K562 (cell line): Measurements from ENCODE around the gene CFAP157. TPM values are rescaled to one million over a fixed set of nuclear protein-coding genes. Genes with fewer than 3 reads are reported as not detected.

Experiments
- ATAC-seq: fragments of 200-7000 bp; cut with Tn5 transposase; 3 replicates; pipeline ENCODE4 v1.9.1; 2020; ENCODE audit warnings: moderate library complexity
- BruUV-seq: library from RNA; stranded (reverse); fragments of 400-500 nt; replicated peaks from 2 replicates; lab custom pipeline; 2021; lab: Mats Ljungman, UMichigan
- CTCF ChIA-PET: fragments of 300-600 bp; formaldehyde crosslinking; extraction: SDS; loops from one replicate; lab custom pipeline; 2021; ENCODE audit warnings: low intra/inter-chr PET ratio; lab: Yijun Ruan, JAX
- POLR2A ChIA-PET: fragments of 300-600, 350-650 bp; sonication (Branson Sonifier 250); formaldehyde crosslinking; extraction: SDS; loops from one replicate; lab custom pipeline; 2021; ENCODE audit warnings: antibody characterized with exemption, inconsistent platforms; lab: Yijun Ruan, JAX
- DNase-seq, 4 experiments: peaks; one replicate each; pipeline versions ENCODE4 v3.0.0 to v3.0.0-alpha.2; 2011 to 2018; ENCODE audit warnings: low spot score in 3 of 4, mixed read lengths in 3 of 4; ENCODE audit errors: extremely low read depth in 1 of 4
- FAIRE-seq: peaks from 2 replicates; lab custom pipeline; 2011; peaks lifted over from hg19 to GRCh38; lab: Jason Lieb, UNC
- H2AFZ ChIP-seq: 2 replicates; pipeline ENCODE4 v1.6.0; 2011; ENCODE audit warnings: low read depth, low read length, control low read depth, inconsistent platforms
- H3K27ac ChIP-seq: fragments of 200-600 bp; 3 replicates; pipeline ENCODE4 v1.8.0; 2011; ENCODE audit warnings: low read depth, mild to moderate bottlenecking, control low read depth, inconsistent platforms, low read length, moderate library complexity, mixed read lengths; ENCODE audit errors: extremely low read depth
- H3K27me3 ChIP-seq, 2 experiments: fragments of 300-600 bp in 1 of 2; 2 replicates in 1 of 2; 3 replicates in 1 of 2; pipeline versions ENCODE4 v1.6.0 to v1.8.0; 2011; ENCODE audit warnings: inconsistent platforms in 2 of 2, low read length in 2 of 2, mild to moderate bottlenecking in 1 of 2, mixed read lengths in 1 of 2, moderate library complexity in 1 of 2; ENCODE audit not compliant: control insufficient read depth in 2 of 2, insufficient read depth in 2 of 2
- H3K36me3 ChIP-seq: fragments of 300-600 bp; 3 replicates; pipeline ENCODE4 v1.8.0; 2011; ENCODE audit warnings: mild to moderate bottlenecking, low read length, inconsistent platforms; ENCODE audit not compliant: control insufficient read depth, insufficient read depth
- H3K4me1 ChIP-seq, 2 experiments: fragments of 200-600 bp in 1 of 2; replicated peaks in 1 of 2; 2 replicates in 1 of 2; 3 replicates in 1 of 2; pipeline versions ENCODE4 v1.5.1 to v1.8.0; 2011; ENCODE audit warnings: inconsistent platforms in 2 of 2, low read length in 2 of 2, mild to moderate bottlenecking in 1 of 2, mixed read lengths in 1 of 2, moderate library complexity in 1 of 2; ENCODE audit not compliant: control insufficient read depth in 2 of 2, insufficient read depth in 2 of 2
- H3K4me2 ChIP-seq: 2 replicates; pipeline ENCODE4 v1.6.1; 2011; ENCODE audit warnings: low read length, control low read depth, inconsistent platforms, mixed read lengths; ENCODE audit not compliant: insufficient read depth
- H3K4me3 ChIP-seq: fragments of 200-600 bp; sonication (generic), shearing (Covaris generic); 2 replicates; pipeline ENCODE4 v1.5.1; 2016; ENCODE audit warnings: control low read depth, inconsistent platforms
- H3K79me2 ChIP-seq: fragments of 200-600 bp; 3 replicates; pipeline ENCODE4 v1.8.0; 2011; ENCODE audit warnings: low read length, inconsistent platforms; ENCODE audit not compliant: control insufficient read depth, insufficient read depth
- H3K9ac ChIP-seq, 2 experiments: 2 replicates each; pipeline versions ENCODE4 v1.6.0 to v1.6.1; 2011; ENCODE audit warnings: low read depth in 2 of 2, low read length in 2 of 2, control low read depth in 1 of 2, inconsistent platforms in 1 of 2, mild to moderate bottlenecking in 1 of 2, mixed read lengths in 1 of 2; ENCODE audit not compliant: insufficient read depth in 1 of 2
- H3K9me1 ChIP-seq: one replicate; pipeline ENCODE4 v1.6.0; 2011; ENCODE audit warnings: inconsistent platforms, mild to moderate bottlenecking, low read length, moderate library complexity; ENCODE audit not compliant: control insufficient read depth, insufficient read depth
- H3K9me3 ChIP-seq: replicated peaks from 2 replicates; pipeline ENCODE4 v1.5.1; 2011; ENCODE audit warnings: low read depth, low read length, inconsistent platforms; ENCODE audit not compliant: control insufficient read depth, insufficient read depth
- H4K20me1 ChIP-seq: replicated peaks from 2 replicates; pipeline ENCODE4 v1.6.1; 2011; ENCODE audit warnings: low read length, inconsistent platforms, mixed read lengths; ENCODE audit not compliant: control insufficient read depth, insufficient read depth
- ATF3 ChIP-seq, 2 experiments: fragments of 450-650 bp in 1 of 2; sonication (generic) in 1 of 2; formaldehyde crosslinking in 1 of 2; IDR thresholded peaks in 1 of 2; conservative IDR thresholded peaks in 1 of 2; 2 replicates each; pipeline versions ENCODE4 v1.6.1 to v1.8.1; 2016 to 2023; ENCODE audit warnings: mild to moderate bottlenecking in 2 of 2, moderate library complexity in 2 of 2, inconsistent platforms in 1 of 2, missing genetic modification reagents in 1 of 2
- ATF7 ChIP-seq: fragments of 450-650 bp; IDR thresholded peaks from 2 replicates; pipeline ENCODE4 v1.7.1; 2014; ENCODE audit warnings: mild to moderate bottlenecking, moderate library complexity
- CTBP1 ChIP-seq: fragments of 450-650 bp; IDR thresholded peaks from 2 replicates; pipeline ENCODE4 v1.6.1; 2016; ENCODE audit warnings: borderline replicate concordance
- EP400 ChIP-seq: fragments of 450-650 bp; IDR thresholded peaks from 2 replicates; pipeline ENCODE4 v1.6.1; 2017; ENCODE audit warnings: antibody characterized with exemption, mild to moderate bottlenecking, moderate library complexity
- HDAC2 ChIP-seq: fragments of 450-650 bp; IDR thresholded peaks from 2 replicates; pipeline ENCODE4 v1.6.1; 2016; ENCODE audit warnings: mild to moderate bottlenecking
- JUND ChIP-seq, 2 experiments: IDR thresholded peaks; 2 replicates in 1 of 2; 3 replicates in 1 of 2; pipeline ENCODE4 v1.6.1; 2011; ENCODE audit warnings: borderline replicate concordance in 2 of 2, low read depth in 2 of 2, low read length in 2 of 2, improper control_type of control experiment in 1 of 2, missing biosample characterization in 1 of 2, missing genetic modification characterization in 1 of 2, missing genetic modification reagents in 1 of 2
- NRF1 ChIP-seq, 2 experiments: fragments of 450-650 bp; IDR thresholded peaks in 1 of 2; conservative IDR thresholded peaks in 1 of 2; 2 replicates each; pipeline ENCODE4 v1.6.1; 2014; ENCODE audit warnings: mild to moderate bottlenecking in 2 of 2
- SMARCA5 ChIP-seq: fragments of 450-650 bp; IDR thresholded peaks from 2 replicates; pipeline ENCODE4 v1.6.1; 2016
- WGBS: fragments of 100-300 bp; shearing (Covaris generic); methylation state at CpG from one replicate; pipeline ENCODE4 v1.1.6; 2016; ENCODE audit warnings: low coverage, mixed read lengths; ENCODE audit not compliant: insufficient coverage; ENCODE audit errors: missing lambda C conversion rate; 5-methylcytosine and 5-hydroxymethylcytosine counted together
- in situ Hi-C: fragments of 300-500 bp; cut with MboI; formaldehyde crosslinking; loops from 4 replicates; pipeline ENCODE4 v1.15.0; 2018; ENCODE audit warnings: inconsistent platforms, mixed read lengths
- intact Hi-C: fragments of 100-400 bp; cut with micrococcal nuclease; formaldehyde crosslinking; loops from 2 replicates; pipeline ENCODE4 v1.14.2; 2022
- polyA plus RNA-seq, 8 experiments: library from polyadenylated mRNA; depleted of rRNA in 4 of 8; stranded (reverse) in 5 of 8; unstranded in 3 of 8; fragments of >200 nt; fragmentation: Nextera tagmentation in 2 of 8; fragmentation: Illumina TruSeq in 1 of 8; extraction: Ambion mirVana in 2 of 8; extraction: Trizol in 1 of 8; gene quantifications; 2 replicates each; pipeline versions ENCODE4 v1.2.1 to v1.2.3, GENCODE V29; 2011 to 2014; ENCODE audit warnings: inconsistent platforms in 1 of 8, missing spikeins in 1 of 8
- total RNA-seq, 7 experiments: library from RNA; depleted of rRNA in 6 of 7; stranded (reverse); fragments of >200 nt in 6 of 7; fragmentation: Illumina TruSeq in 2 of 7; extraction: Trizol in 2 of 7; gene quantifications; 2 replicates each; pipeline versions ENCODE4 v1.2.1 to v1.2.3, GENCODE V29; 2011 to 2021; ENCODE audit warnings: low replicate concordance in 1 of 7
- TF ChIP-seq, protein P1 (sequence below), 2 experiments: IDR thresholded peaks; 2 replicates each; pipeline ENCODE4 v1.6.1; 2011; ENCODE audit warnings: borderline replicate concordance in 1 of 2, control low read depth in 1 of 2, low read depth in 1 of 2, low read length in 1 of 2, mild to moderate bottlenecking in 1 of 2, mixed read lengths in 1 of 2, moderate library complexity in 1 of 2; ENCODE audit not compliant: insufficient read depth in 1 of 2, insufficient read length in 1 of 2, poor library complexity in 1 of 2, severe bottlenecking in 1 of 2; ENCODE audit errors: extremely low read depth in 1 of 2
- TF ChIP-seq, protein P2 (sequence below): sonication (generic); formaldehyde crosslinking; IDR thresholded peaks from 2 replicates; pipeline ENCODE4 v1.8.1; 2022; ENCODE audit warnings: missing genetic modification reagents

The CFAP157 gene
- total and polyA plus RNA-seq, 9 of the 15 experiments (the other 6 are each of a cell fraction or from before 2014, with no cell fraction given) = 0.03 TPM; not detected in 8

DNA sequence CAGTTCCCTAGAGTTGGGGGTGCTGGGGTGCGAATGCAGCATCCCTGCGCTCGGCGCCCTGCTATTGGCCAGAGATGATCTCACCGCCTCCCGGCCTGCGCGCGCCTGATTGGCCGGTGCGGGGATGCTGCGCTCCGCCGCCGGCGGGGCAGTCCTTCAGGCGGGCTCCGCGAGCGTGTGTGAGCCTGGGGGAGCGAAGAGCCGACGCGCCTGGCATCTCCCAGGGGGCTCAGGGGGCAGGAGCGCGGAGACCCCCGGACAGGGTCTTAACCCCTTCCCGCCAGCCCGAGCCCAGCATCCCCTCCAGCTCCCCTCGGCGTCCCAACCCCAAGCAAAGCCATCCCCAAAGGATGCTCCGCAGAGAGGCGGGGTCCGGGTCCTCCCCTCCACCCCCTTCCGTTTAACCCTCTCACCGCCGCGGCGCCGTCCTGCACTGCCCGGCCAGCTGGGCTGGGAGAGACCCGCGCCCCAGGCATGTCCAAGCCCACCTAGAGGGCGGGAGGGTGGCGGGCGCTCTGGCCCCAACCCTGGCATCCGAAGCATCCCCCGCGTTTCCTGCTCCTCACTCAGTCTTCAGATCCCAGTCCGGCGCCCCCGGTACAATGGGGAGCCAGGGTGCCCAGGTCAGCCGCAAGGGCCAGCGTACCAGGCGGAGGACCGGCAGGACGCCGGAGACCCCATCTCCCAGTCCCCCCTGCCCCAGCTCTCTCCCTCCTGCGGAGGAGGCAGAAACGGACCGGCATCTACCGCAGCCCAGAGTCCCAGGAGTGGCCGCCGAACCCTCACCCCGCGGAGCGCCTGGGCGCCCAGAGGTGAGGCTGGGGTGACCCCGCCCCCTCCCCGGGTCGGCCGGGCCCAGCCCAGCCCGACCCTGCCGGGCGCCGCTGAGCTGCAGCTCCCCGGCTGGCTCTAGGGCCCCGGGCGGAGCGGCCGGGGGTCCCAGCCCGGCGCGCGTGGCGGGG lies 47.6 kb downstream of the CFAP157 start:
- WGBS = 9% methylated on average over 39 of the region's 86 CpGs
- Histone ChIP-seq H3K4me2 (no peak overlapping the region), H3K9ac (no peak overlapping the region), H2AFZ (no peak overlapping the region), H3K9me3 (no peaks in the 10 kb centered on the region), H3K9me1 (no peaks in the 10 kb centered on the region), H3K27ac (no peak overlapping the region), H3K27me3 (peaks cover 2 to 34% of the 10 kb centered on the region in 2 experiments; a peak in 3 of 5 replicates), H3K4me3 (no peak overlapping the region), H3K4me1 (peaks cover 8 to 22% of the 10 kb centered on the region in 2 experiments; a peak in 4 of 5 replicates), H3K79me2 (no peaks in the 10 kb centered on the region), H3K36me3 (no peaks in the 10 kb centered on the region), H4K20me1 (peaks cover 19% of the 10 kb centered on the region)
- DNase-seq (peak; percentile 53 to 93 (median 90)), ATAC-seq (peak; percentile 95), FAIRE-seq (no peak)
- intact Hi-C loops = no loop called here
- BruUV-seq = no TSS peak
- ChIA-PET CTCF (no interaction called here), POLR2A (interaction anchor here (0.6 to 1.6 kb wide), 3 partner anchors 9 to 196 kb away, joined by 3 to 6 read pairs (median 3); partner anchors contain the start of genes PTRH1 and TTC16)
- in situ Hi-C loops = loop anchor here (25.0 kb wide), 1 partner anchor 608 kb away; the partner anchor contains the start of gene URM1
- TF ChIP-seq ATF7 = peak; percentile 96
- TF ChIP-seq, protein P1, sequence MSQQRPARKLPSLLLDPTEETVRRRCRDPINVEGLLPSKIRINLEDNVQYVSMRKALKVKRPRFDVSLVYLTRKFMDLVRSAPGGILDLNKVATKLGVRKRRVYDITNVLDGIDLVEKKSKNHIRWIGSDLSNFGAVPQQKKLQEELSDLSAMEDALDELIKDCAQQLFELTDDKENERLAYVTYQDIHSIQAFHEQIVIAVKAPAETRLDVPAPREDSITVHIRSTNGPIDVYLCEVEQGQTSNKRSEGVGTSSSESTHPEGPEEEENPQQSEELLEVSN (IDR thresholded peaks at IDR 0.05; ENCODE audit: borderline replicate concordance in 1 of 2, extremely low read depth in 1 of 2, insufficient read depth in 1 of 2, insufficient read length in 1 of 2, low read depth in 1 of 2, low read length in 1 of 2, poor library complexity in 1 of 2, severe bottlenecking in 1 of 2) = peak in 1 of 2 experiments; percentile 37
- peak; percentile 87 for TF ChIP-seq JUND (IDR thresholded peaks at IDR 0.05; ENCODE audit: borderline replicate concordance, low read depth, low read length)
- TF ChIP-seq JUND (tag; IDR thresholded peaks at IDR 0.05; ENCODE audit: borderline replicate concordance, low read depth, low read length) = peak; percentile 77; the same call in 2 of the 3 replicates
- TF ChIP-seq, protein P2, sequence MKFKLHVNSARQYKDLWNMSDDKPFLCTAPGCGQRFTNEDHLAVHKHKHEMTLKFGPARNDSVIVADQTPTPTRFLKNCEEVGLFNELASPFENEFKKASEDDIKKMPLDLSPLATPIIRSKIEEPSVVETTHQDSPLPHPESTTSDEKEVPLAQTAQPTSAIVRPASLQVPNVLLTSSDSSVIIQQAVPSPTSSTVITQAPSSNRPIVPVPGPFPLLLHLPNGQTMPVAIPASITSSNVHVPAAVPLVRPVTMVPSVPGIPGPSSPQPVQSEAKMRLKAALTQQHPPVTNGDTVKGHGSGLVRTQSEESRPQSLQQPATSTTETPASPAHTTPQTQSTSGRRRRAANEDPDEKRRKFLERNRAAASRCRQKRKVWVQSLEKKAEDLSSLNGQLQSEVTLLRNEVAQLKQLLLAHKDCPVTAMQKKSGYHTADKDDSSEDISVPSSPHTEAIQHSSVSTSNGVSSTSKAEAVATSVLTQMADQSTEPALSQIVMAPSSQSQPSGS (CRISPR knock-in tag) = peak; percentile 78
- peak; percentile 48; the same call in 1 of the 2 replicates for TF ChIP-seq HDAC2
- TF ChIP-seq SMARCA5 = no peak
- peak; percentile 15; the same call in 1 of the 2 replicates for TF ChIP-seq ATF3 (IDR thresholded peaks at IDR 0.05)
- TF ChIP-seq ATF3 (CRISPR knock-in tag; conservative IDR thresholded peaks at IDR 0.05) = no peak
- peak; percentile 63 to 70; a peak in 3 of 4 replicates for TF ChIP-seq NRF1 (conservative IDR thresholded peaks at IDR 0.05 in 1 of 2, IDR thresholded peaks at IDR 0.05 in 1 of 2)
- no peak for TF ChIP-seq EP400
- peak; percentile 34; the same call in 1 of the 2 replicates for TF ChIP-seq CTBP1
